CD4-positive, alpha-beta T cell (primary cell): ENCODE data around the gene TINAGL1. TPM values are rescaled to one million over a fixed set of nuclear protein-coding genes. Genes with fewer than 3 reads are reported as not detected.

Experiments
- ATAC-seq: fragments of 200-7000 bp; cut with Tn5 transposase; one replicate; pipeline ENCODE4 v1.10.0; 2022; ENCODE audit warnings: mild to moderate bottlenecking; ENCODE audit not compliant: poor library complexity
- CTCF ChIA-PET: fragments of 350-600 bp; sonication (Branson Sonifier 250); formaldehyde crosslinking; loops from one replicate; lab custom pipeline; 2021; ENCODE audit warnings: antibody characterized with exemption, inconsistent platforms; lab: Charles Lee
- POLR2A ChIA-PET: fragments of 350-600 bp; sonication (Branson Sonifier 250); formaldehyde crosslinking; loops from one replicate; lab custom pipeline; 2021; ENCODE audit warnings: antibody characterized with exemption, inconsistent platforms; lab: Charles Lee
- DNase-seq, 14 experiments: peaks; one replicate each; pipeline ENCODE4 v3.0.0-alpha.2; 2013 to 2020; ENCODE audit warnings: mixed read lengths in 2 of 14
- H3K27ac ChIP-seq, 2 donors: one replicate each; pipeline versions ENCODE4 v1.5.1 to v1.7.0; 2013; ENCODE audit warnings: low read length in 2 of 2, low read depth in 1 of 2, mild to moderate bottlenecking in 1 of 2
- H3K27me3 ChIP-seq, 2 experiments: 1 replicate in 1 of 2; 2 replicates in 1 of 2; pipeline versions ENCODE4 v1.6.1 to v1.7.0; 2013; ENCODE audit warnings: low read length in 2 of 2, control low read depth in 1 of 2, mild to moderate bottlenecking in 1 of 2, moderate library complexity in 1 of 2; ENCODE audit not compliant: insufficient read depth in 2 of 2, control insufficient read depth in 1 of 2
- H3K36me3 ChIP-seq: one replicate; pipeline ENCODE4 v1.6.1; 2013; ENCODE audit warnings: low read length, control low read depth; ENCODE audit not compliant: insufficient read depth
- H3K4me1 ChIP-seq: one replicate; pipeline ENCODE4 v1.6.1; 2013; ENCODE audit warnings: low read length, control low read depth; ENCODE audit not compliant: insufficient read depth
- H3K4me3 ChIP-seq: one replicate; pipeline ENCODE4 v1.5.1; 2013; ENCODE audit warnings: mild to moderate bottlenecking, low read length, moderate library complexity
- H3K9me3 ChIP-seq, 2 experiments: 1 replicate in 1 of 2; 2 replicates in 1 of 2; pipeline versions ENCODE4 v1.6.1 to v1.7.0; 2013; ENCODE audit warnings: low read length in 2 of 2, mild to moderate bottlenecking in 2 of 2, control low read depth in 1 of 2, moderate library complexity in 1 of 2; ENCODE audit not compliant: control insufficient read depth in 1 of 2, insufficient read depth in 1 of 2
- H3K27ac Mint-ChIP-seq: one replicate; pipeline ENCODE4 v1.8.0; 2020; ENCODE audit warnings: mixed read lengths
- H3K27me3 Mint-ChIP-seq: one replicate; pipeline ENCODE4 v1.8.0; 2021; ENCODE audit warnings: mixed read lengths
- H3K36me3 Mint-ChIP-seq: one replicate; pipeline ENCODE4 v1.8.0; 2021; ENCODE audit warnings: low read depth, mixed read lengths
- H3K4me1 Mint-ChIP-seq: one replicate; pipeline ENCODE4 v1.8.0; 2021; ENCODE audit warnings: low read depth, mixed read lengths
- H3K4me3 Mint-ChIP-seq: one replicate; pipeline ENCODE4 v1.8.0; 2020; ENCODE audit warnings: mild to moderate bottlenecking, mixed read lengths
- H3K9me3 Mint-ChIP-seq: one replicate; pipeline ENCODE4 v1.8.0; 2020; ENCODE audit warnings: mixed read lengths
- CTCF ChIP-seq: fragments of 200-600 bp; IDR thresholded peaks from one replicate; pipeline ENCODE4 v1.8.0; 2022; ENCODE audit warnings: antibody characterized with exemption, mild to moderate bottlenecking
- intact Hi-C, 2 experiments: fragments of 100-400 bp; cut with DNase I in 1 of 2; cut with micrococcal nuclease in 1 of 2; formaldehyde crosslinking; loops; one replicate each; pipeline versions ENCODE4 v1.15.1 to v1.9.0; 2023 to 2025; cut with DNase I, micrococcal nuclease
- total RNA-seq, 174 experiments: library from RNA in 2 of 174; stranded (reverse) in 2 of 174; gene quantifications; one replicate each; pipeline ENCODE4 v1.2.3 and lab custom pipeline; 2021 to 2026

The TINAGL1 gene
- total RNA-seq, 2 experiments from 2014 or later: not detected

DNA sequence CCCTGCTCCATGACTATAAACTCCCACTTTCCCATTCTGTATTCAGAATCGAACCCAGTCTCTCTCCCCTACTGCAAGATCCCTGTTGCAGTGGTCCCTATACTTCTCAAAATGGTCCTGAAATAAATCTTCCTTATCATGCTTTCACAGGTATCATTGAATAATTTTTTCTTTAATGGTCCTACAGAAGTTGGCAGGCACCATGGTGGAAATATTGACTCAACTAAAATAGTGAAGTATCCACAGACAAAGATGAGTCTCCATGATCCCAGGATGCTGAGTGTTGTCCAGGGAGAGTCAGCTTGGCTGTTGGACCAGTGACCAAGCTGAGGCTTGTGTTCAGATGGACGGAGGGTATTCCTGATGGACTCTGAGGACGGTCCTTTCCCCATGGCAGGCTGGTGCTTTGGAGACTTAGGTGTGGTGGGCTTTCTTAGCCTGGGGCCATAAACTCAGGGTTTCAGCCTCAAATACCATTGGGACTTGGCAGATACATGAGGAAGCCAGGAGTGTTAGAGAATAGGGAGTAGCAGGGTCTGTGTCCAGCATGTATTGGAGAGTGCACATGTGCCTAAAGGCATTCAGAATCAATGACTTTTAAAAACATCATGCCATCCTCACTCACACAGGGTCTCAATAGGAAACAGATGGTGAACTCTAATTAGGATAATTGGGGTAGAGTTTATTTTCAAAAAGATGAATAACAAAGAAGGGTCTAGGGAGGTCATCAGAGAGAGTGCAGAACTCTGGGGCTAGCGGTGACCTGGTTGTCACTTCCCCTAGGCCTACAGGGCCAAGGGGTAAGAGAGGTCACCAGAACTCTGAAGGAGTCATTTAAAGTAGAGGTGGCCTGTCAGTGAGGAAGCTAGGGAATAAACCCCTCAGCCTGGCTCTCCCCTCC is 19.8 kb downstream of the TINAGL1 start:
- ATAC-seq: no peak
- H3K27me3 Mint-ChIP-seq: peaks cover 28% of the 10 kb centered on the region
- no peak for TF ChIP-seq CTCF
- intact Hi-C loops: no loop called here
- H3K4me1 ChIP-seq: peaks cover 3% of the 10 kb centered on the region
- ChIA-PET POLR2A (no interaction called here), CTCF (no interaction called here)
- H3K36me3 Mint-ChIP-seq: no peaks in the 10 kb centered on the region
- no peak overlapping the region for H3K27ac ChIP-seq
- H3K4me3 Mint-ChIP-seq: no peak overlapping the region
- no peaks in the 10 kb centered on the region for H3K4me1 Mint-ChIP-seq
- no peak for DNase-seq
- no peaks in the 10 kb centered on the region for H3K27me3 ChIP-seq
- no peak overlapping the region for H3K27ac Mint-ChIP-seq
- no peaks in the 10 kb centered on the region for H3K36me3 ChIP-seq
- no peaks in the 10 kb centered on the region for H3K9me3 Mint-ChIP-seq
- H3K4me3 ChIP-seq: no peak overlapping the region
- no peaks in the 10 kb centered on the region for H3K9me3 ChIP-seq

DNA sequence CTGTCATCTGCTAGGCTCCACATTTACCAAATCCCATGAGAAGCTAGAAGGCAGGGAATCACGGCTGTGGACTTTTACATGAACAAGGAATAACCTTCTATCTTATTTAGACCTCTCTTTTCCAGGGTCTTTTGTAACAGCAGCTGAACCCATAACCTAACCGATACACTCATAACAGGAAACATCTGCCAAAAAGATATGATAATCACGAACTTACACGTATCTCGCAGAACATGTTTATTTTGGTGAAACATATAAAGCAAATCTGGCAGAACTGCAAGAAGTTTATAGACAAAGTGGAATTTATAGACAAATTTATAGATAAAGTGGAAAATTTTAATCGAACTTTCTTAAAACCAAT is 20.4 kb downstream of the TINAGL1 start:
- no peak overlapping the region for H3K27ac ChIP-seq
- Mint-ChIP-seq H3K9me3 (no peaks in the 10 kb centered on the region), H3K36me3 (no peaks in the 10 kb centered on the region), H3K27ac (no peak overlapping the region), H3K4me1 (no peaks in the 10 kb centered on the region), H3K4me3 (no peak overlapping the region), H3K27me3 (peaks cover 21% of the 10 kb centered on the region)
- ChIA-PET POLR2A (no interaction called here), CTCF (no interaction called here)
- TF ChIP-seq CTCF: no peak
- intact Hi-C loops: no loop called here
- no peaks in the 10 kb centered on the region for H3K9me3 ChIP-seq
- no peaks in the 10 kb centered on the region for H3K36me3 ChIP-seq
- DNase-seq: no peak
- H3K4me3 ChIP-seq: no peak overlapping the region
- no peaks in the 10 kb centered on the region for H3K27me3 ChIP-seq
- peaks cover 3% of the 10 kb centered on the region for H3K4me1 ChIP-seq
- ATAC-seq: no peak

DNA sequence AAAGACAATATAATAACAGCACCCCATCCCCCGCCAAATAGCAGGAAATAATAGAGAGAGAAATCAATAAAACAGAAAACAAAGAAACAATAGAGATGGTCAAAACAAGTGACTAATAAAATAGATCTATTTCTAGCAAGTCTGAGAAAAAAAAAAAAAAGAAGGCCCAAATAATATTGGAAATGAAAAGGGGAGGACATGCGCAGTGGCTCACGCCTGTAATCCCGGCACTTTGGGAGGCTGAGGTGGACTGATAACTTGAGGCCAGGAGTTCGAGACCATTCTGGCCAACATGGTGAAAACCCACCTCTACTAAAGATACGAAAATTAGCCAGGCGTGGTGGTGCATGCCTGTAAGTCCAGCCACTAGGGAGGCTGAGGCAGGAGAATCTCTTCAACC is 22.7 kb downstream of the TINAGL1 start:
- no peak for TF ChIP-seq CTCF
- ChIA-PET CTCF (interaction anchor here (1.1 kb wide), 1 partner anchor 190 kb away, joined by 4 read pairs; no protein-coding TSS in a partner anchor), POLR2A (no interaction called here)
- H3K27me3 ChIP-seq: no peaks in the 10 kb centered on the region
- no peaks in the 10 kb centered on the region for H3K4me1 Mint-ChIP-seq
- ATAC-seq (no peak), DNase-seq (no peak)
- no peaks in the 10 kb centered on the region for H3K9me3 Mint-ChIP-seq
- intact Hi-C loops: no loop called here
- no peaks in the 10 kb centered on the region for H3K9me3 ChIP-seq
- no peak overlapping the region for H3K27ac Mint-ChIP-seq
- H3K36me3 Mint-ChIP-seq: no peaks in the 10 kb centered on the region
- H3K4me1 ChIP-seq: no peaks in the 10 kb centered on the region
- no peak overlapping the region for H3K4me3 Mint-ChIP-seq
- H3K27me3 Mint-ChIP-seq: peaks cover 12% of the 10 kb centered on the region
- H3K36me3 ChIP-seq: no peaks in the 10 kb centered on the region
- no peak overlapping the region for H3K27ac ChIP-seq
- no peak overlapping the region for H3K4me3 ChIP-seq
